GM18499 (cell line): ENCODE results near the gene TBRG4.

Source experiments
- ATAC-seq: cut with Tn5 transposase; IDR thresholded peaks from one replicate; pipeline ENCODE4 v1.9.1; 2021; ENCODE audit warnings: moderate number of reproducible peaks; ENCODE audit not compliant: insufficient read depth, unreplicated experiment

The TBRG4 gene

DNA sequence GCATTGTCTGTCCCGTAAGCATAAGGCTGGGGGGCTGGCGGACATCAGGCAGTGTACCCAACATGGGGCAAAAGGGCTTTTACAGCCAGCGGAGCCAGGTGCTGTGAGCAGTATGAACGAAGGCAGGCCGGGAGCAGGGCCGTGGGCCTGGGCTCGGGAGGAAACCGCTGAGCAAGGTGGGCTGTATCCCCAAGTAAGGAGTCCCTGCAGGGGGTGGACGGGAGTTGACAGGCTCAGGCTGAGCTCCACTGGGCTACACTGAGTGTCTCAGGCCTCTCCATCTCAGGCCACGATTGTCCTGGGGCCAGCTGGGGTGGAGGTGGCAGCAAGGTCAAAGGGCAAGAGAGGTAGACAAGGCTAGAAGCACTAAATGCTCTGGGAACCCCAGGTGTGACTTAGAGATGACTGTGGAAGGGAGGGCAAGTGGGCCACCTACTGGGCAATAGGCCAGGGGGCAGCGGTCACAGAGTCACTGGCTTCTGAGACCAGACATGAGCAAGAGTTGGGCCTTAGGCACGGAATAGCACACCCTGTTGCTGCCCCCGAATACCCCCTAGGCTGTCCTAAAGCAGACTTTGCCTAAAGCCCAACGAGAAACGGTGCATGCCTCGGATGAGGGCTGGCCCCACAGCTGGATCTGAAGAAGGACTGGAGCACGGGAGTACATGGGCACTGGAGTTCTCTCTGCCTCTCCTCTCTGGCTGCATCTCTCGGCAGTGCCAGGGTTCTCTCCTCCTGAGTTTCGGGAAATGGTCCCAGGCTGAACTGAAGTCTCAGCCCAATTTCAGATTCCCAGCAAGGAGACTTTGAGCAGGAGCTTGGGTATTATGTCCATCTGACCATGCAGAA, 35.3 kb upstream of the TBRG4 start:
- no peak for ATAC-seq

DNA sequence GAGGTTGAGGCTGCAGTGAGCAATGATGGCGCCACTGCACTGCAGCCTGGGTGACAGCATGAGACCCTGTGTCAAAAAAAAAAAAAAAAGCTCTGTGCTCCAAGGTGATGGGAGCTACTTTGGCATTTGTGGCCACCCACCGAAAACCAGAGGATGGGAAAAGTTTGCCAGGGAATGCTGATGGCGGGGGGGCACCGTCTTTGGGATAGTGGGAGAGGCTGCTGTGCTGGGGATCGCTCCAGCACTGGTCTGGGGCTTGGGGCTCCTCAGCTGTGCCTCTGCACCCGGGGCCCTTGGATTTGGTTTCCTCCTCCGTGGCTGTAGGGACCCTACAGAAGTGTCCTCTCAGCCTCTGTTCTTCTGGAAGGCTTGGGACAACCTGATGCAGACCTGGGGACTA, 34.4 kb upstream of the TBRG4 start:
- ATAC-seq, result no peak

DNA sequence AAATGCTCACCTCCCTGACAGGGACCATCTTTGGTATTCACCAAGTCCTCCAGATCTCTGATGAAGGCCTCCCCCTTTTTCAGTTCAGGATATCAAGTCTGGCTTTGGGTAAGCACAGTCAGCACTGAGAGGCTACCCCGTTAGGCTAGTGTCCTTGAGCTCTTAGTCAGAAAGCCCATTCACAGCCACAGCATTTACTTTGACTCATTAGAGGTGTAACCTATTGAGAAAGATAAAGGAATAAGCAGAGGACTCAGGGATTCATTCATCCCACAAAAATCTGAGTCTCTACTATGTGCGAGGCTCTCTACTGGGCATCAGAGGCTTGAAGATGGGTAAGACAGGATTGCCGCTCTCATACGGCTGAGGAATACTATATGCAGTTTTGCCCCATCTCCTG, 32.1 kb upstream of the TBRG4 start:
- ATAC-seq, result no peak

DNA sequence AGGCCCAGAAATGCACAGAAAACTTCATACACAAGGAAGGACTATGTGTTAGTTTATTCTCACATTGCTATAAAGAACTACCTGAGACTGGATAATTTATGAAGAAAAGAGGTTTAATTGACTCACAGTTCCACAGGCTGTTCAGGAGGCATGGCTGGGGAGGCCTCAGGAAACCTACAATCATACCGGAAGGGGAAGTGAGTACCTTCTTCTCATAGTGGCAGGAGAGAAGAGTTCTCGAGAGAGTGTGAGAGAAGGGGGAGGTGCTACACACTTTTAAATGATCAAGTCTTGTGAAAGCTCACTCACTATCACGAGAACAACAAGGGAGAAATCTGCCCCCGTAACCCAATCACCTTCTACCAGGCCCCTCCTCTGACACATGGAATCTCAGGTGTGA, 29.3 kb upstream of the TBRG4 start:
- no peak for ATAC-seq

DNA sequence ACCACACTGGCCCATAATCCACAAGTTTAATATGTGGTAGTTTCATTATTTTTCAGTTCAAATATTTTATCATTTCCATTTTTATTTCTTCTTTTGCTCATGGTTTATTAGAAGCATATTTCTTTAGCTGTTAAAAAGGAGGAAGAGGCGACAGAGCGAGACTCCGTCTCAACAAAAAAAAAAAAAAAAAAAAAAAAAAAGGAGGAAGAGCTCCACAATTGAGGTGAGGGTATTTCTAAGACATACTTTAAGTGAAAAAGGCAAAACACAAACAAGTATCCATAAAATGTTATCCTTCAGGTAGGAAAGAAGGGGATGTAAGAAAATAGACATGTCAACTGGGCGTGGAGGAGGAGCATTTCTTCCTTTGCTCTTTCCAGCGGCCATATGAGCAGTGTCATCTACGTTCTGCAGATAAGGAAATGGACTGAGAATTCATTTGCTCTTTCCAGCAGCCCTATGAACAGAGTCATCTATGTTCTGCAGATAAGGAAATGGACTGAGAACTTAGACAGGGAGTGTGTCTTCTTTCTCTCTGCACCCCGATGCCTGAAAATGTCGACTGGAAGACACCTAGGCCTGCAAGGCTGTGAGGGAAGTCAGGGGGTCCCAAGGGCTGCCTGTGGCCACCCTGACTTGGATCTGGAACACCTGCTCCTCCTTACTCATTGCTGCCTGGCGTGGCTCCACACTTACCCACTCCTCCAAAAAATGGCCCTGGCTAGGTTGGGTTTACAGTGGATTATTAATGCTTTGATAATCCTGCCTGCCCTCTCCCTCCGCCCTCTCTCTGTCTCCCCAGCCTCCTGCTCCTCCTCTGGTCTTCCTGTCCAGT, 27.2 kb upstream of the TBRG4 start:
- ATAC-seq, result no peak

DNA sequence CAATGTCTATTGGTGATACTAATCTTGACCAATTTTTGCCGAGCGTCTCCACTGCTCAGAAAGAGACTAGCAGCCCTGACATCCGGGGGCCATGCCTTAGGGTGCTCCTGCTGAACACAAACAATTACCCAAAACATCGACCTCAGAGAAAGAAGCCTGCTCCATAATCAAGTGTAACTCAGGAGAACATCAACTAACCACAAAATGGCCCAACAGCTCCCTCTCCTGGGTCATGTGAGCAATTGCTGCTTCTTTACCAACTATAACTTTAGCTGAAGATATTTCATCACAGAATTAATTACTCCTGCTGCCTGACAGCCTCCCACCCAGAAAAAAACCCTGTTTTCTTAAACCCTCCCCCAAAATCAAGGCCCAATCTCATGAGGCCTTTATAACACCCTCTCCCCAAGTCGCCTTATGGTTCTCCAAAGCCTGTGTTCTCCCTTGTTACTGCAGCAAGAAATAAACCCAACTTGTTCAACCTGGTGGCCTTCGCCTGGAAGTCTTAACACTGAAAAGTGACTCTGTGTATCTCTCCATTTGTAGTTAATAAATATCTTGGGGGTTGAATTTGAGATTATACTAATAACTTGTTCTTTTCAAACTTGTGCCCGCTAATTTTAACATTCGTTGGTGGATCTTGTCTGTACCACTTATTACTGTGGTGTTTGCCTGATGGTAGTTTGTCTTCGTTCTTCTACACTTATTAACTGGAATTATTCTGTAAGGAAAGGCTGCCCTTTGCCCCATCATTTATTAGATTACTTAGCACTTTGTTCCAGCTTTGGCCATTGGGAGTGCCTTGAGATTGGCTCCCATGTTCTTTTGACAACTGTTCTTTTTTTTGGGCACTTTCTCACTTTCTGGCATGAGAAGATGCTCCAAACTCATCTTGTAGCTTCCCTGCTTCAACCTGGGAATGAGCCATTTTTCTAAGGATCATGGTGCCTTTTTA, 24.9 kb upstream of the TBRG4 start:
- ATAC-seq, result no peak

DNA sequence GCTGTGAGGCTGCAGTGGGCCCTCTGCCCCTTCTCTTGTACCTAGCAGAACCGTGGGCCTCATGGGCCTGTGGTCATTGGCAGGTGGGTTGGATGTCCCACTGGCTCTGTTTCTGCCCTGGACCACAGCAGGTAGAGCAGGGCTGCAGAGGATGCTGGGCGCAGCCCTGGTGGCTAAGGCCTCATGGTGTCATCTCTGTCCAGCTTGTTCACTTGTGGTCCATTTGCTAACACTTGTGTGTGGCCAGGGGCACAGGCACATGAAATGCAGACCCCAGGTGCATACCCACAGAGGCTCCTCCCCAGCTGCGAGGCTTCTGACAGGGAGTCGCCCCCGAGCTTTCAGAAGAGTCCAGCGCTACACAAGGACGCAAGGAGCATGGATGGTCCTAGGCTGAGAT, 22.4 kb upstream of the TBRG4 start:
- no peak for ATAC-seq

DNA sequence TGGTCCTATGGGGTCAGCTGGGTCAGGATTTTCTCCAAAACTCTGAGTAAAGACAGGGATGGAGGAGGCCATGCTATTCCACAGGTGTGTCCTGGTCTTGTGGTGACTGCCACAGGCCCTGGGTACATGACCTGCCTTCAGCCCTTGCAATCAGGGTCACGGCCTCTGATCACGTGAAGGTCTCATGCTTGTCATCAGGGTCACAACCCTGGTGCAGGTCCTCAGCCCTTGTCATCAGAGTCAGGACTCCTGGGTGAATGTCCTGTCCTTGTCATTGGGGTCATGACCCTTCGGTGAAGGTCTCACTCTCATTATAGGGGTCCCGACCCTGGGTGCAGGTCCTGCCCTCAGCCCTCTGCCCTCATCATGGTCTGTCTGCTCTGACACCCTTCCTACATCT, 21.9 kb upstream of the TBRG4 start:
- ATAC-seq, result no peak

DNA sequence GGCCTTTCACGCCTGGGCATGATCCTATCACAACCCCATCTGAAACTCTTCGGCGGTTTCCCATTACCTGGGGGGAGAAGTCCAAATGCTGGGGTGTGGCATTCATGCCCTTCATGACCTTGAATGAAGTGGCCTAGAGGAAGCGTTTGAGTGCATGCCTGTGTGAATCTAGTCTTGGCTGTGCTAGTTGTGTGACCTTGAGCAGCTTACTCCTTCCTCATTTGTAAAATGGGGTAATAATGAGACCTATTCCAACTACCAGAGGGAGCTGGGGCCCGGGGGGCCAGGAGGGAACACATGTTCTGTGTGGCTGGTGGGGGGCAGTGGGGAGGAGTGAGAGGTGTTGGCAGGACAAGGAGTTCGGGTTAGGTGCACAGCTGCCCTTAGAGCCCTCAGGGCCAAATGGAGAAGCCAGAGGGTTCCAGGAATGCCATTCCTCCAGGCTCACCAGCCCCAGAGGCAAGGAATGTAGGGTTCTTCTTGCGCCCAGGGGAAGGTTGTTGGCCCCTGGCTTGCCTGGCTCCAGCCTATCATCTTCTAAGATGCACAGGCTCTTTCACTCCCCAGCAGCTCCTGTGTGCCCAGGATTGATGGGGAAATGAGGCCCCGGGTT, 21.3 kb upstream of the TBRG4 start:
- no peak for ATAC-seq

DNA sequence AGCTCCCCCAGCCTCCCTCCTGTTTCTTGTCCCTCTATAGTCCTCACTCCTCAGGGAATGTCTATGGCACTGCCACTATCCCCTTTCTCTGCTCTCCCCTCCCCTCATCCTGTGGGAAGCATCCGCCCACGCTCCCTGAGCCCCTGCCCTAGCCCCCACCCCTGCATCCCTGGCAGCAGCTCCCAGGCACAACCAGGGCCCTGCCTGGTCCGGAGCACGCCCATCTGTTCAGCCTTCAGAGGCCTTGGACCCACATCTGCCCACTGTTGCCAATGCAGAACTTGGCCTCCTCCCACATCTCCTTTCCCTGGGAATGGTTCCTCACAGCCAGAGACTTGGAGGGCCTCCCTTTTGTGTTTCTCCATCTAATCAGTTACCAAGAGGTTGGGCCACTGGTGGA, 20.4 kb upstream of the TBRG4 start:
- ATAC-seq, result no peak

DNA sequence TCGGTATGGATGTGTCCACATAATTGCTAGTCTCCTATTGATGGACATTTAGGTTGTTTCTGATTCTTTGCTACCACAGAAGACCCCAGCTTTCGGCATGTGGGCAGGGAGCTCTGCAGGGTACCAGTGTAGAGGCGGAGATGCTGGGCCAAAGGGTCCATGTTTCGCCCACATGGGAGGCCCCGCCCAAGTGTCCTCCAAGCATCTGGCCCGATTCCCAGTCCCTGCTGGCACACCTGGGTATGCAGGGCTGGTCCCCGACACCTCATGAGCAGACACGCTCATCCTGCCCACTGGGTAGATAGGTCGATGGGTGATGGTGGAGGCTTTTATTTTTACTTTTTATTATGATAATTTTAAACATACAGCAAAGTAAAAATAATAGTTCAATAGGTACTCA, 19.4 kb upstream of the TBRG4 start:
- ATAC-seq, result no peak

DNA sequence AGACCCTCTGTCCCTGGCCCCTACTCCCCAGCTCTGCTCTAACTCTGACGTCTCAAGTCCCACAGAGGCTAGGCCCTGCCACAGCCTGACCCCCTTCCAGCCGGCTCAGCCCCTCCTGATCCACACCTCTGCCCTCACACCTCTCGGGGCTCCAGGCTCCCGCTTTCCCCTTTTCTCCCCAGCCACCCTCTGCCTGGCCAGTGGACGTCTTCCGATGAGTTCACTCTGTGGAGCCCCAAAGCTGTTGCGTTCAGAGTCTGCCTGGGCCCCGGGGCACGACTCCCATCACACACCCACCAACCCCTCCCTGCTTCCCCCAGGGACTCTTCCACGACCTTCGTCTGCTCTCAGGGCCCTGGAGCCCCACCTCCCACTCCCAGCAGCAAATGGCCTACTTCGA, 18.4 kb upstream of the TBRG4 start:
- ATAC-seq, result no peak

DNA sequence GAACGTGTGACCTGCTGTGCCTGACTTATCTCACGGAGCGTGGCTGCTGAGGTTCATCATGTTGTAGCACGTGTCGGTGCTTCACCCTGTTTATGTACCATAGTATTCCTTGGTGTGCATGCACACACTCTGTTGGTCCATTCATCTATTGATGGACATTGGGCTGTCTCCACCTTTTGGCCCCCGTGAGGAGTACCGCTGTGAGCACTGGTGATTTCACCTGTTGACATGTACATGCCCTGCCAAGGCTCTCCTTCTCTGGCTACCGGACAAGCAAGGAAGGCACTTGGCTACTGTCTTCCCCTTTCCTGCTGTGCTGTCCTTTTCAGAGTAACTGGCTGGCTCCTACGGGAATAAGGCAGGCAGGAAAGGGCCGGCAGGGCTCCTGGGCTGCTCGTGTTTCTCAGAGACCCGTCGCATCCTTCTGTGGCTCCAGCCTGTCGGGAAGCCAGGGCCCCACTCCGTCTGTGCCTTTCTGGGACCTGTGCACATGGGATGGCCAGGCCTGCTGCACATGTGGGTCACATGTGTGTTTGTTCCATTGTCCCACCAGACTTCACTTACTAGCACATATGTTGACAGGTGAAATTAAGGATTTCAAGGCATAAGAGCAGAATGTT, 17.8 kb upstream of the TBRG4 start:
- ATAC-seq, result no peak

DNA sequence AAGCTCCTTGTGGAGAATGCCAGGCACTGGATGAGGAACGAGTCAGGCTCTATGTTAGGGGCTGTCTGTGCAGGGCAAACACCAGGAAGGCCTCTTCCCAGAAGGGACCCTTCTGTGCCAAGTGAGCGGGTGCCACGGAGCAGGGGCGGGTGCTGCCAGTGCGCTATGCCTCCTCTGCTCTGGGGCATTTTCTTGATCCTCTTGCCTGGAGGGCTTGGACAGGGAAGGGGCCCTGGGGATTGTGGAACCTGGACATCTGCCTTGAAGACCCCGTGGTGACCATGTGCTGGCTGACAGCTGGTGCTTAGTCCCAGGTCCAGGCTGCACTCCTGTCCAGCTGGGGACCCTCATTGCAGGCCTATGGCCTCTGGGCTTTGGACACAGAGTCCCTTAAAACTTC, 15.4 kb upstream of the TBRG4 start:
- ATAC-seq, result no peak

DNA sequence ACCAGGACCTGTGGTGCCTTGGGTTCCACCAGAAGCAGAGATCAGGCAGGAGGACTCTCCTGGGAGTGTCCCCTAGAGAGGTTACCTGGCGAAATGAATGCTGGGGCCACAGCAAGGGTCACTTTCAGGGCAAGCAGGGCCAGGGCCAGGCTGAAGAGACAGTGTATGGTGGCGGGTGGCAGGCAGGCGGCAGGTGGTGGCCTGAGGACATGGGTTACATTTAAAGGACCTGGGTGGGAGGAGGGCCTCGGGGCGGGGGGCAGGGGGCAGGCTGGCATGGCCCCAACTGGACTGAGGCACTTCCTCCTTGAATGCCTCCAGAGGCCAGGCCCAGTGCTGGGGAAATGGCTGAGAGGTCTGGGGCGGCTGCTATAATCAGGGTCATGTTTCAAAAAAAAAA, 14.7 kb upstream of the TBRG4 start:
- ATAC-seq, result no peak

DNA sequence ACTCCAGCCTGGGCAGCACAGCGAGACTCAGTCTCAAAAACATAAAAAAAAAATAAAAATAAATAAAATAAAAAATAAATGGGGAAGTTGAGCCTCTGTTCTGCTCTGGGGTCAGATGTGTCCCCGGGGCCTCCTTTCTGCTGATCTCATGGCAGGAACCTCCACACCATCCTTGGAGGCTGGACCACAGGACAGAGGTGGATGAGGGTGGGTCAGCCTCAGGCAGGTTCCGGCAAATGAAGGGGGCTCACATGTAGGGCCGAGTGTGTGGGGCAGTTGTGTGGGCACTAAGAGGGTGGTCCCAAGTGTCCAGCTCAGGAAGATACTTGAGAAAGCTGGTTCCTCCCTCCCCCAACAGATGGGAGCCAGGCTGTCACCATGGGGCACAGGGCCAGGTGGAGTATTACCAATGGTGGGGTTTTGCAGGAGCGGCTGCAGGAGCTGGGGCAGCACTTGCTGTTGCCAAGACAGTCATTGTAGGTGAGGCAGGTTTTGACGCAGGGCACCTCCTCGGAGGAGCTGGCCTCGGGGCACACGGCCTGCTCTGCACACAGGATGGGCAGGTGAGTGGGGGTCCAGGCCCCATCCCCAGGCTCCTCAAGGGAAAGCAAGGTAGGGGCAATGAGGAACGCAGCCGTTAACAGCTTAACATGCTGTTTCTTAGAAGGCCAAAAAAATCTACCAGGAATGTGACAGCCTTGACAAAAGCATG, 13.9 kb upstream of the TBRG4 start:
- ATAC-seq, result no peak

DNA sequence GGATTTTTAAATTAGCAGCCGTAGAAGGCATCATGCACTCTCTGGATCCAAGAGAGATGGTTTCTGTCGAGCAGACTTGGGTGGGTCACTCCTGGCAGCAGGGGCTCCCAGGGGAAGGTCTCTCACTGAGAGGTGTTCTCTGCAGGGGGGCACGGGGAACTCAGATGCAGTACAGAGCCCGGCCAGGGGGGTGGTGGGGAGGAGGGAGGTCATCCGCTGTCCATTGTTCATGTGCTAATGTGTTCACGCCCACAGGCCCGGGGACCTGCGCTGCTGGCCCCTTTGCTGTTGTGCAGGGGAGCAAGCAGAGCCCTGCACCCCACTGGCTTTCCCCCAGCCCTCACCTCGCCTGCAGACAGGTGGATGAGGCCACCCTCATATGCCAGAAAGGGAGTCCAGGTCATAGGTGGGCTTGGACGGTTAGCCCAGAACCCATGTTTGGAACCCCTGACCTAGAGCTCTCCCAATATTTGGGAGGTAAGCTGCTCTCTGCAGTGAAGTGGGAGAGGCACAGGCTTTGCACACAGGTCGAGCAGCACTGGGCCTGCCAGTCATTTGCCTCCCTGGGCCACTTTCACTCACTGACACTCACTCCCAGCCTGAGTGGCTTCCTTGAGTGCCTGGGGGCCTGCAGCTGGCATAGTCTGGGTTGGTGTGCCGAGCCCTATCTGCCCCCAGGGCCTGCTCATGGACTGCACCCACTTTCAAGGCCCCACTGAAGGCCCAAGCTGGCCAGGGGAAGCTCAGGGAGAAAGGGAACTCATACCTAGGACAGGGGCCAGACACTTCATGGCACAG, 12.6 kb upstream of the TBRG4 start:
- ATAC-seq, result no peak
